NCI-H524 (cell line): ENCODE results near the gene DHRS11.
A peak's percentile ranks its signal among the peaks of the same experiment; 100 is the strongest.
"Not testable (repeated sequence)": the region's sequence is repeated elsewhere in the genome, so short reads cannot be mapped to it uniquely, and the experiment has no call there.

Source experiments
- DNase-seq, 2 experiments: peaks; one replicate each; lab custom pipeline; 2025; lab: John Stamatoyannopoulos, UW

The DHRS11 gene

DNA sequence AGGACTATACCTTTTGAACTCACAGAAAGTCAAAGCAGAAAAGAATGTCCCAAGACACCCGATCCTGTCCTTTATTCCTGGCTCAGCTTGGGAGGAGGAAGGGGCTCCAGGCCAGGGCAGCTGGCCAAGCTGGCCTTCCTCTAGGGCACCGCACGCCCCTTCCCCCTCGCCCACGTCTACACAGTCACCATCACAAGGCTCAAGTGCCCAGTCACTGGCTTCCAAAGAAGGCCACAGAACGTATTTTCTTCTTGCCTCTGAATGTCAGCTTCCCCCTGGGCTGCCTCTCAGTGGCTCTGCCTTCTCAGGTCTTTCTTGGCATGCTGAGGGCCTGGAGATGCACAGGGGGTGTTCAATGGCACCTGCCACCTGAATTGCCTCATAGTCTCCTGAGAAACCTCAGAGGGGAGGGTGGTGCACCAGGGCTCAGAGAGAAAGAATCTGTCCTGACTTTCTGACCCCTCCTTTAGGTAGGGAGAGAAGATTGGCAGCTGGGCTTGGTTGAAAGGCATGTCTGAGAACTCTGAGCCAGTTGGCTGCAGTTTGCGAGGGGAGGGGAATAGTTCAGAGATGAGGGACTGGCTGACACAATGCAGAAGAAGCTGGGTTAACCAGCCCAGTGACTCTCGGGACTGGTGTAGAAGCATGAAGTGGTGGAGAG, 2.1 kb downstream of the DHRS11 start:
- no peak for DNase-seq

DNA sequence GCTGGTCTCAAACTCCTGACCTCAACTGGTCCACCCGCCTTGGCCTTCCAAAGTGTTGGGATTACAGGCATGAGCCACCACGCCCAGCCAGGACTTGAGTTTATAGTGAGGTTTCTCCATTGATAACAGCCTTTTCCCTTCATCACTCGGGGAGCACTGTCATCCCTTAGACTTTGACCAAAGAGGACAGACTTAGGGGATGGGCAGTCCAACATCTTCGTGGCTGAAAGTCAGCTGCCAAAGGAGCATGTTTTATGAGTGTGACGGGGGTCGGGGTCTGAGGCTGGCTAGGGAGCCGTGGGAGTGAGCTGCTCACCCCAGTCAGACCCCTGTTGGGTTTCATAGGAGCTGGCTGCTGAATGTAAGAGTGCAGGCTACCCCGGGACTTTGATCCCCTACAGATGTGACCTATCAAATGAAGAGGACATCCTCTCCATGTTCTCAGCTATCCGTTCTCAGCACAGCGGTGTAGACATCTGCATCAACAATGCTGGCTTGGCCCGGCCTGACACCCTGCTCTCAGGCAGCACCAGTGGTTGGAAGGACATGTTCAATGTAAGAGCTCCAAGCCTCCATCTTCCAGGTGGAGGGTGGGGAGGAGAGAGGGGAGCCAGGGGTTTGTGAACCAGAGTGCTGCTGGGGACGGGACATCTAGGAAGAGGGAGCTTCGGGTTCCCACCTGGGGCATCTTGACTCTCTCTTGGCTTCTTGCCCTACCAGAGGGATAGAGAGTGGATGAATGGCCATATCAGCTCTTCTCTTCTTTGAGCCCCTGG, 3.1 kb downstream of the DHRS11 start:
- no peak for DNase-seq

DNA sequence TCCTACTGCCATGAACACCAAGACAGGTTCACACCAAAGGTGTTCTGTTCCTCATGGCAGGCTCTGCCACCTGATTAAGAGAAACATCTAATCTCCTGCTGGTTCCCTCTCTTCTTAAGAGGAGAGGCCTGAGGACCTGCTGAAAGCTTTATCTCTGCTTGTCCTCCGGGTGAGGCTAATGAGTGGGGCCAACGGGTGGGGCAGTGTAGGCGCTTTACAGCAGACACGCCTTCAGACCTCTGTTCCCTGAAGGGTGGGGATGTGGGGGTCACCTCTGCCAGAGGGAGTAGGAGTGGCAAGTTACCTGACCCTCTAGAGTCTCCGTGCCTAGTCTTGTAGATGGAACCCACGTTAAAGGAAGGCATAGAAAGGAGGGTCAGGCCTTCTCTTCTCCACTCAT, 5.5 kb downstream of the DHRS11 start:
- no peak for DNase-seq

DNA sequence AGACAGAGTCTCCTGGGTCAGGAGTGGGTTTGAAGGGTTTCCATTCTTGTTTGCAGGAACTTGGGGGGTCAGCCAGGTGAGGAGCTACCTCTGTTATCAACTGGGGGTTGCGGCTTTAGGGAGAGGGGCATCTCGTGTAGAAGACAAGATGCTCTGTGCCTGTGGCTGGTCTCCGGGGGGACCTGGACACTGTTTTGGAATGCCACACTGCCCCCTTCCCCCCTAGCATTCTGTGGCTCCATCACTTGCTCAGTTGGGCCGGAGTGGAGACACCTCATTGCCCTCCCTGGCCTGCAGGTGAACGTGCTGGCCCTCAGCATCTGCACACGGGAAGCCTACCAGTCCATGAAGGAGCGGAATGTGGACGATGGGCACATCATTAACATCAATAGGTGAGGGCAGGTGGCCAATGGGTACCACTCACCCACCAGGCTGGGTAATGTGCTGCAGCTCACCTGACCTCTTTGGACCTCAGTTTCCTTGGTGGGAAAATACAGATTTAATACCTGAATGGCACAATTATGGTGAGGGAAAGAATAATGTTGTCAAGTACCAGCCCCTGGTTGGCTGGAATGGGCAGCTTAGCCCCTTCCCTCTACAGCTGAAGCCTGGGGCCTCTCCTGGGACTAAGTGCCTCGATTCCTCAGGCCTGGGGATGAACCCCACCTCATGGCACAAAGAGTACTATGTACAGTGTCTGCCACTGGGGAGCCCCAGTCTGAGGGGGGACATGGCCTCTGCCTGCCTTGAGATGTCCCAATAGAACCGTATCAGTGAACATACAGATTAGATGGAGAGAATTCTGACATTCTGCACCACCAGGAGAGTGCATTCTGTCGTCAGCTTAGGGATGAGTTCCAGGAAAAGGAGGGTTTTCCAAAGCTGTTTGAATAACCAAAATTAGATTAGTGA, 6.4 kb downstream of the DHRS11 start:
- no peak for DNase-seq

DNA sequence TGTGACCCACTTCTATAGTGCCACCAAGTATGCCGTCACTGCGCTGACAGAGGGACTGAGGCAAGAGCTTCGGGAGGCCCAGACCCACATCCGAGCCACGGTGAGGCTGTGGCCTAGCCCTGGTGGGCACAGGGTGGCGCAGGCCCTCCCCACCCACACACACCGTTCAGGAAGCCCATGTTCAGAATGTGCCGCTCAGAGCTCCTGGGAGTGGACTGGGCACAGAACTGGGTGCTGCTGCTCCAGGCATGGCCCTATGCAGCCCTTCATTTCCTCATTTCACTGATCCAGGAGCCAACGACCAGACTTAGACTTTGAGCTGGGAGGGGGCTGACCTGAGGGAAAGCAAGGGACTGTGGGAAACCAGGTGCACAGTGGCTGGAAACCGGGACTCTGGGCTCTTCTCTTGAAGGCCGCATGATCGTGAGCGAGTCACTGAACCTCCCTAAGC, 7.3 kb downstream of the DHRS11 start:
- no peak for DNase-seq

DNA sequence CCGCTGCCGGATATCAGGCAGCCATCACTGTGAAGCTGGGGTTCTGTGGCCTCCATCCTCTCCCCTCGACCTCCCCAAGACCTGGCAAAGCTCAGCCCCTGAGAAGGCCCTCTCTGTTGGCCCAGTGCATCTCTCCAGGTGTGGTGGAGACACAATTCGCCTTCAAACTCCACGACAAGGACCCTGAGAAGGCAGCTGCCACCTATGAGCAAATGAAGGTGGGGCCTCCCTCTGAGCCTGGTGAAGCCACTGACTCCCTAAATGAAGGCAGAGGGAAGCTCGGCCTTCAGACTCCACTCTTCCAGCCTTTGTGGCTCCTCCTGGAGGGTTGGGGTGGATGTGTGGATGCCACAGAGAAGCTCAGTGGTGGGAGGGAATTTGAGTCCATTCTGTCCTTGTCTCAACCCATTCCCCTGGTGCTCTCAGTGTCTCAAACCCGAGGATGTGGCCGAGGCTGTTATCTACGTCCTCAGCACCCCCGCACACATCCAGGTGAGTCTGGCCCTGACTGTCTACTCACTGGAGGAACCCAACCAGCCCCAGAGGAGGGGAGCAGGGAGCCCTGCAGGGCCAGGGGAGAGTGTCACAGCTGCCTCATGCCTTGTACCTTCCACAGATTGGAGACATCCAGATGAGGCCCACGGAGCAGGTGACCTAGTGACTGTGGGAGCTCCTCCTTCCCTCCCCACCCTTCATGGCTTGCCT, 8.0 kb downstream of the DHRS11 start:
- no peak for DNase-seq

DNA sequence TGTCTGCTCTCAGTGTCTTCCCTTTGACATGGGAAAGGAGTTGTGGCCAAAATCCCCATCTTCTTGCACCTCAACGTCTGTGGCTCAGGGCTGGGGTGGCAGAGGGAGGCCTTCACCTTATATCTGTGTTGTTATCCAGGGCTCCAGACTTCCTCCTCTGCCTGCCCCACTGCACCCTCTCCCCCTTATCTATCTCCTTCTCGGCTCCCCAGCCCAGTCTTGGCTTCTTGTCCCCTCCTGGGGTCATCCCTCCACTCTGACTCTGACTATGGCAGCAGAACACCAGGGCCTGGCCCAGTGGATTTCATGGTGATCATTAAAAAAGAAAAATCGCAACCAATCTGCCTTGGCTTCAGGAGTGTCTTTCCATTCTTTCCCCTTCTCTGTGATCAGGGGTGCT, 8.8 kb downstream of the DHRS11 start:
- DNase-seq: peak in 1 of 2 experiments; percentile 37

DNA sequence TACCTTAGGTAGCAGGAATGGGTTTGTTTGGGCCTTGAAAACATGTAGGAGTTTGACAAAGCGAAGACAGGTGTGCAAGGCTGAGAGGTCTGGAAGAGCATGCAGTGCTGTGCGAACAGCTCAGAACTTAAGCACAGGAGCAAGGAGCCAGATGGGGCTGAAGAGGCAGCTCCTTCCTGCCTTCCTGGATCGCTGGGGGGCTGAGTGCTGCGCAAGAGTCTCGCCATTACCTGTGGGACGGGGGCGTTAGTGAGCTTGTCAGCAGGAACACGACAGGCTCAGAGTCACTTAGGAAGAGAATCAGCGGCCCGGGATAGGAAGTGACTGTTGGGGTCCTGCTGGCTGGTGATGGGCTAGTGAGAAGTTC, 9.2 kb downstream of the DHRS11 start:
- peak; percentile 83 to 91 for DNase-seq

DNA sequence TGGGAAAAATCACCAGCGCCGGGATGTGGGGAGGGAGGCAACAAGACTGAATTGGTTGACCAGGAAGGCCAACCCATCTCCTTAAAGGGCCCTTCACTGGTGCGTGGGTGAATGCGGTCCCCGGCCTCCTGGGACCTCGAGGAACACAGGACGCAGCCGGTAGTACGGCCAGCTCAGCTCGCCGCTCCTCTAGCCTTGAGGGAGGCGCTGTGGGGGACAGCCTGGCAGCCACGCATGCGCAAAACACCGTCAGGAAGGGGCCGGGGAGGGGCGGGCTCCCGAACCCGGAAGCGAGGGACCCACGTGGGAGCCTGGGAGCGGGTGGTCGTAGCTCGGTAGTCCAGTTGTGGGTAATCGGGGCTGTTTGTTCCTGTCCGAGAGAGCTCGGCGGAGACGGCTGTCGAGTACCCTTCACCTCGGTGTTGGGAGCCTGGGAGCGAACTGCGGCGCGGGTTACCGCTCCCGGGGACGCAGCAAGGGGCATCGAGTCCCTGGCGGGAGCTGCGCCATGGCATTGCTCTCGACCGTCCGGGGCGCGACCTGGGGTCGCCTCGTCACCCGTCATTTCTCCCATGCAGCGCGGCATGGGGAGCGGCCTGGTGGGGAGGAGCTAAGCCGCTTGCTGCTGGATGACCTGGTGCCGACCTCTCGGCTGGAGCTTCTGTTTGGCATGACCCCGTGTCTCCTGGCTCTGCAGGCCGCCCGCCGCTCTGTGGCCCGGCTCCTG, 9.8 kb downstream of the DHRS11 start, which contains the start of gene MRM1:
TSS of gene MRM1 (plus strand) at position 281 of the 727 bp plus-strand sequence. CDS start at position 509, 228 bp downstream.
- DNase-seq: peak; percentile 96

DNA sequence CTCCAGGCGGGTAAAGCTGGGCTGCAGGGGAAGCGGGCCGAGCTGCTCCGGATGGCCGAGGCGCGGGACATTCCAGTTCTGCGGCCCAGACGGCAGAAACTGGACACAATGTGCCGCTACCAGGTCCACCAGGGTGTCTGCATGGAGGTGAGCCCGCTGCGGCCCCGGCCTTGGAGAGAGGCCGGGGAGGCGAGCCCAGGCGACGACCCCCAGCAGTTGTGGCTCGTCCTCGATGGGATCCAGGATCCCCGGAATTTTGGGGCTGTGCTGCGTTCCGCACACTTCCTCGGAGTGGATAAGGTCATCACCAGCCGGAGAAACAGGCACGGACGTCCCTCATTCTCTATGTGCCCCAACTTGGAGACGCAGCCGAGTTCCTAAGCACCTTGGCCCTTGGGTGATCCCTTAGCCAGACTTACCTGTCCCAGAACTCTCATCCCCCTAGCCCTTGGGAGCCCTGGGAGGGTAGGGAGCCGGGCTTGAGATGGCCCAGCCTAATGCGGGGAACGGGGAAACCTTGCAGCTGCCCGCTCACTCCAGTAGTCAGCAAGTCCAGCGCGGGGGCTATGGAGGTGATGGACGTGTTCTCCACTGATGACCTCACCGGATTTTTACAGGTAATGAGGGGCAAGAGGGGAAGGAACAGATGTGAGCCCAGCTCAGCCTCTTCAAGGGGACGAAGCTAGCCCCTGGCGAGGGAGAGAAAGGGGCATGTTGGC, 10.5 kb downstream of the DHRS11 start:
- DNase-seq: peak; percentile 34 to 47

DNA sequence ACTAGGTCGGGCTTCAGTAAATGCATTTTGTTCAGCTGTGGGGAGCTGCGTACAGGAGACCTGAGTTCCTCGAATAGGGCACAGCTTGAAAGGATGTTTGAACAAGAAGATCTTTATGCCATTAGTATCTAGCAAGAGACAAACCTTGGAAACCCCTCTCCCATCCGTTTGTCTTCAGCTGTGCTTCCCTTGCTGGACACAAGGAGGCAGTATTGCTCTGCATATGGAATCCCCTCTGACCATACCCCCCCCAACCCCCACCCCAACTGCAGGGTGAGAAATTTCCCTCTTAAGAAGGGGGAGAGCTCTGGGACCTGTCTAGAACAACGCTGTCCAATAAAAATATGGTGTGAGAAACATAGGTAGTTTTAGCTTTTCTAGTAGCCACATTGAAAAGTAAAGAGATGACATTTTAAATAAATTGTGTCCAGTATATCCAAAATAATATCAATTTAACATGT, 11.3 kb downstream of the DHRS11 start:
- peak; percentile 55 to 85 for DNase-seq

DNA sequence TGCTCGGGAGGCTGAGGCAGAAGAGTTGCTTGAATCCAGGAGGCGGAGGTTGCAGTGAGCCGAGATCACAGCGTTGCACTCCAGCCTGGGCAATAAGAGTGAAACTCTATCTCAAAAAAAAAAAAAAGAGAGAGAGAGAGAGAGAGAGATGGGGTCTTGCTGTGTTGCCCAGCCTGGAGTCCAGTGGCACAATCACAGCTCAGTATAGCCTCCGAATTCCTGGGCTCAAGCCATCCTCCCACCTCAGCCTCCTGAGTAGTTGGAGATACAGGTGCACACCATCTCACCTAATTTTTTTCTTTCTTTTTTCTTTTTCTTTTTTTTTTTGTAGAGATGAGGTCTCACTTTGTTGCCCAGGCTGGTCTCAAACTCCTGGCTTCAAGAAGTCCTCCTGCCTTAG, 13.3 kb downstream of the DHRS11 start:
- DNase-seq: not testable (repeated sequence)

DNA sequence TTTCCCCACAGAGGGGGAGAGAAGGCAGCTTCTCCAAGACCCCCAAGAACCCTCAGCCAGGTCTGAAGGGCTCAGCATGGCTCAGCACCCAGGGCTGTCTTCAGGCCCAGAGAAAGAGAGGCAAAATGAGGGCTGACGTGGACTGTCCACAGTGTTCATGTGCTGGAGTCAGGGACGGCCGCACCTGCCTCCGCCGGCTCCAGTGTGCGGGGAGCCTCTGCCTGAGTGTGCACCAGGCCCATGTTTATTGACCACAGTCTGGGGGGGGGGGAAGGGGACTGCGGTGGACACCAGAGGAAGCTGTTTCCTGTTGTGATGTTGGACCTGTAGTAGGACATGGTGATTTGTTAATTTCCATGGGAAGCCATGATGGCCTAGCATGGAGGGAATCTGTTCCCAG, 16.6 kb downstream of the DHRS11 start:
- DNase-seq: no peak

DNA sequence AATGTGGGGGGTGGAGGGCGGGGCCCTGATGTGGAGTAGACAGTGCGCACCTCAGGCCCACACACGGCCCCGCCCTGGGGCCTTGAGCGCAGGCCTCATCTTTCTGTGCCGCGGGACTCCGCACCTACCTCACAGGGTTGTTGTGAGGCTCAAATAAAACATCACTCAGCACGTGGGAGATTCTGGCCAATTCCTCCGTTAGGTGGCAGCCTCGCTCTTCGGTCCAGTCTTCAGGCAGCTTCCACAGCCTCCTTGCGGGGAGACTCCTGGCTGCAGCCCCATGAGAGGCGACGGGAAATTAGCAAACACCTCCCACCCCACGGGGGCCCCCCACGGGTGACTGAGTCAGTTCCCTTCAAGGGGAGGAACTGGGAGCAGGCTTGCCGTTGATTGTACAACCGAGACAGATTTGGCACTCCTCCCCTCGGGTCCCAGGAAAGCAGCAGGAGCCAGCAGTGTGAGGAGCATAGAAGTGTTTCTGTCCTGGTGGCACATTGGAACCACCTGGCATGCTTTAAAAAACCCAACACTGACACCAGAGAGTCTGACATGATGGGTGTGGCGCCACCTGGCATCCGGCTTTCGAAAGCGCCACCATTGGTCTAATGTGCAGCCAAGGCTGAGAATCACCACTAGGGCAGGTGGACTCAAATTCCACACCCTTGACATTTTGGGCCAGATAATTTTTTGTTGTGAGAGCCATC, 17.3 kb downstream of the DHRS11 start:
- peak; percentile 84 to 85 for DNase-seq

DNA sequence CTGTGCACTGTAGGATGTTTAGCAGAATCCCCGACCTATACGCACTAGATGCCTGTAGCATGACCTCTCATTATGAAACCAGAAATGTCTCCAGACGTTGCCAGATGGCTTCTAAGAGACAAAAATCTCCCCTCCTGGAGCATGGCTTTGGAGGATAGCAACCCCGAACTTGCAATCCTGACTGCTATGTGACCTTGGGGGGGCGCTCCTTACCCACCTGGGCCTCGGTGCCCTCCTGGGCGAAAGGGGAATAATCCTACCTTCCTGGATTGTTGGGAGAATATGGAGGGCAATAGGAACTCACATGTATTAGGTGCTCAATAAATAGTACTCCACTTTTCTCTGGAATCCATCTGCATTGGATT, 17.8 kb downstream of the DHRS11 start:
- DNase-seq: no peak

DNA sequence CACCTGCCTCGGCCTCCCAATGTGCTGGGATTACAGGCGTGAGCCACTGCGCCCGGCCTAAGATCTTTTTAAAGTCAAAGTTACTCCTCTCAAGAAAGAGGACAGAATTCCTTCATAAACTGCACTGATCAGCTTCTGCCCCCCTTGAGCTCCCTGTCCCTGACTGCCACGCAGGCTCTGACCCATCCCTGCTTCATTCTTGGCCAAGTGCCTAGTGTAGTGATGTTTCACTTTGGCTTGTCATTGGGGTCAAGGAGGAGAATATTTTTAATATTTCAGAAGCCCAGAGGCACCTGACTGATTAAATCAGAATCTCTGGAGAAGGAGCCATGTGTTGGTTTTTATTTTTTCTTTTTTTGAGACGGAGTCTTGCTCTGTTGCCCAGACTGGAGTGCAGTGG, 18.8 kb downstream of the DHRS11 start:
- DNase-seq: no peak

DNA sequence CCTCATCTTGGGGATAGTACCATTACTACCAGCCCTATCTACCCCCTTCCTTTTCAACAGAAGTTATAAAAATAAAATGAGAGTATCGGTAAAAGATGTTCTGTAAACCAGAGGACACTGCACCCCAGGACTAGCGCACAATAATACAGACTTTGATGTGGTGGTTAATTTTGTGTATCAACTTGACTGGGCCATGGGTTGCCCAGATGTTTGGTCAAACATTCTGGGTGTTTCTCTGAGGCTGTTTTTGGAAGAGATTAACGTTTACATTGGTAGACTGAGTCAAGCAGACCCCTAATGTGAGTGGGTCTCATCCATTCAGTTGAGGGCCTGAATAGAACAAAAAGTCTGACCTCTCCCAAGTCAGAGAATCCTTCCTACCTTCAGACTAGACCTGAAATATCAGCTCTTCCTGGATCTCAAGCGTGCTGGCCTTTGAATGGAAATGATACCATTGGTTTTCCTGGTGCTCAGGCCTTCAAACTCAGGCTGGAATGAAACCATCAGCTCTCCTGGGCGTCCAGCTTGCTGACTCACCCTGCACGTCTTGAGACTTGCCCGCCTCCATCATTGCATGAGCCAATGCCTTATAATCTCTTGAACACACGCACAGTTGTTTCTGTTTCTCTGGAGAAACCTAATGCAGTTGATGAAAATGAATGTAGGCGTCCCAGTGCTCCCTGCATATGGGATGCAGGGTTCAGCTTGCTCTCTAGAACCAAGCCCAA, 19.8 kb downstream of the DHRS11 start:
- no peak for DNase-seq

DNA sequence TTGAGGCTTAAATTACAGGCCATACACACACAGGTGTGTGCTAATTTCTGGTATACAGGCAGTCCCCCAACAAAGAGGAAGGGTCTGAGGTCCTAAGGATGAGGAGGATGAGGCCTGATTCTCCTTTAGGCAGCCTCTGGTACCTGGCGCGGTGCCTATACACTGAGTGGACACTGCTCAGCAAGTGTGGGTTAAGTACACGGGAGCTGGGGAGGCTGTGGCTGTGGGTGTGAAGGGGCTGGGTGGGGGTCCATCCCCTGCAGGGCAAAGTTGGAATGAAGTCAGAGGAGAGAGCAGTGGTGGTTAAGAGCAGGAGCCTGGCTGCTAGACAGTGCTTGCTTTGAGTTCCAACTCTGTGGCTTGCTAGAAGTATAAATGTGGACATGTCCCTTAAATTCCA, 20.6 kb downstream of the DHRS11 start:
- no peak for DNase-seq

DNA sequence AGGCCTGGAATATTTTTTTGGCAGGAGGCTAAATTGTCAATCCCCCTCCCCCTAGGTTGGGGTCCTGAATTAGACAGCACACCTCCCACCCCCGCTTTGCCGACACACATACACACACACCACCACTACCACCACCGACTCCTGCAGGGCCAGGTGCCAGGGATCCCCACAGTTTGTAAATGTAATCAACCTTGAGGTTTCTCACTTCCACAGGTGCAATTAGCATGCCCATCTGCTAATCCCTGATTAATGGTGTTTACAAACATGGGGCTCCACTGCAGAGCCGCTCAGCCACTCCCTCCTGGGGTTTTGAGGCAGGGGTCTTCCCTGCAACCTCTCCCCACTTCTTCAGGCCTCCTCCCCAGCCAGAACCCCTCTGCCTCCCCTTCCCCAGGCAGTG, 21.5 kb downstream of the DHRS11 start:
- DNase-seq: no peak
